Glutamatergic neuron (in vitro differentiated cells): ENCODE data around the gene TICRR. TPM values are rescaled to one million over a fixed set of nuclear protein-coding genes. Genes with fewer than 3 reads are reported as not detected.

Source experiments
- DNase-seq: peaks from one replicate; pipeline ENCODE4 v3.0.0; 2022
- H3K27ac Mint-ChIP-seq: one replicate; pipeline ENCODE4 v1.8.0; 2020; ENCODE audit warnings: mild to moderate bottlenecking, mixed read lengths, inconsistent platforms; ENCODE audit not compliant: unreplicated experiment
- H3K27me3 Mint-ChIP-seq: one replicate; pipeline ENCODE4 v1.8.0; 2020; ENCODE audit warnings: mild to moderate bottlenecking, moderate library complexity, mixed read lengths, inconsistent platforms; ENCODE audit not compliant: unreplicated experiment
- H3K36me3 Mint-ChIP-seq: one replicate; pipeline ENCODE4 v1.8.0; 2020; ENCODE audit warnings: mild to moderate bottlenecking, mixed read lengths, inconsistent platforms; ENCODE audit not compliant: unreplicated experiment
- H3K4me1 Mint-ChIP-seq: one replicate; pipeline ENCODE4 v1.8.0; 2020; ENCODE audit warnings: mild to moderate bottlenecking, low read depth, mixed read lengths, inconsistent platforms; ENCODE audit not compliant: unreplicated experiment
- H3K4me3 Mint-ChIP-seq: one replicate; pipeline ENCODE4 v1.8.0; 2020; ENCODE audit warnings: mild to moderate bottlenecking, mixed read lengths, inconsistent platforms; ENCODE audit not compliant: unreplicated experiment
- H3K9me3 Mint-ChIP-seq: one replicate; pipeline ENCODE4 v1.8.0; 2020; ENCODE audit warnings: mild to moderate bottlenecking, moderate library complexity, mixed read lengths, inconsistent platforms; ENCODE audit not compliant: unreplicated experiment
- CTCF ChIP-seq: fragments of 200-600 bp; sonication (generic); IDR thresholded peaks from one replicate; pipeline ENCODE4 v1.5.0; 2021; ENCODE audit not compliant: partially characterized antibody, unreplicated experiment
- total RNA-seq: library from RNA; stranded (reverse); fragmentation: NEBNext Ultra II Directional; extraction: Animal tissue kit (Norgen Biotek cat#: 25700); gene quantifications from one replicate; pipeline ENCODE4 v1.2.1, GENCODE V29; 2021; ENCODE audit not compliant: unreplicated experiment

Gene TICRR
- total RNA-seq, 1 donor from 2014 or later = 2.7 TPM

DNA sequence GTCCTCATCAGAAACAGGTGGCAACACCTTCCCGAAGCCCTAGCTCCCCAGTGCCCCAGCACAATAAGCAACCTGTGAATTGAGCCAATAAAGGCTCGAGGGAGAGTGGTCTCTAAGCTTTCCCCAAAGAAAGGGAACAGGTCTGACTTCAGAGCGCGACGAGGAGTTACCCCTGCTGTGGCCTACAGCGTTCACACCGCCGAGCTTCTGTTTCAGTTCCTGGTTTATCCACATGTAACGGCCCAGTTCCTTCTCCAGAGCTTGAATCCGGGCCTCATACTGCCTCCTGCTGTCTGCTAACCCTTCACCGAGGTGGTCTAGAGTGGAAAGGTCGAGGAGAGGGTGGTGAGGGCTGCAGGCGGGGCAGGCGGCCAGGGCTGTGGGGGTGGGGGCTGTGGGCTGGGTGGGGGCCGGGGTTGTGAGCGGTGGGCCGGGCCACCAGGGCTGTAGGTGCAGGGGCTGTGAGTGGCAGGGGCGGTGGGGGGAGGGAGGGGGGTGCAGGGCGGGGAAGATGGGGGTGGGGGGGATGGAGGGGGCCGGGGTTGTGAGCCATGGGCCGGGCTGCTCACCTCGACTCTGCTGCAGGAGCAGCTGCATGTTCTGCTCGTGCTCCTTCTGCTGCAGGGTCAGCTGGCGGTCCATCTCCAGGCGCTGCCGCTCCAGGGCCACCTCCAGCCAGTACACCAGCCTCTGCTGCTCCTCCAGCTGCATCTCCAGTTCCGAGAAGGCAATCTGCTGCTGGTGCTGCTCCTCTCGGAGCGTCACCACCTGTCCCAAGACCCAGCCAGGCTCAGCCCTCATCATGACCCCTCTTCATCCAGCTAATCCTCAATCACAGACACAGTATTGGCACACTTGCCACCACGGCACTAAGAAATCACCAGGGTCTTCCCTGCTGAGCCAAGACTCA, 53.8 kb downstream of the TICRR start:
- Mint-ChIP-seq H3K9me3 (no peaks in the 10 kb centered on the region), H3K27ac (no peak overlapping the region), H3K4me3 (no peak overlapping the region), H3K27me3 (peaks cover 6% of the 10 kb centered on the region), H3K4me1 (no peaks in the 10 kb centered on the region), H3K36me3 (peaks cover 13% of the 10 kb centered on the region)
- no peak for TF ChIP-seq CTCF
- no peak for DNase-seq

DNA sequence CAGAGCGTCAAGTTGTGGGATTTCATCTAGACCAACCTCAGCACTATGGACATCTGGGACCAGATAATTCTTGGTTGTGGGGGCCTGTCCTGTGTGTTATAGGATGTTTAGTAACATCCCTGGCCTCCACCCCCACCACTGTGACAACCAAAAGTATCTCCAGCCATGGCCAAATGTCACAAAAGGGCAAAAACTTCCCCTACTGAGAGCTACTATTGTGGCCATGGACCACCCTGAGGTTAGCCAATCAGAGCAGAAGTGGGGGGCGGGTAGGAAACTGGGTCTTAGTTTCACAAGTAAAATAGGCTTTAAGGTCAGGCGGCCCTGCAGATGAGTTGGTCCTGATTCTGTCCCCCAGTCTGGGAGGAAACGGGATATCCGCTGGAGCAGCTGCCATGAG, 54.6 kb downstream of the TICRR start:
- no peak for TF ChIP-seq CTCF
- no peak overlapping the region for H3K4me3 Mint-ChIP-seq
- H3K36me3 Mint-ChIP-seq = peaks cover 13% of the 10 kb centered on the region
- no peak overlapping the region for H3K27ac Mint-ChIP-seq
- no peaks in the 10 kb centered on the region for H3K9me3 Mint-ChIP-seq
- no peaks in the 10 kb centered on the region for H3K4me1 Mint-ChIP-seq
- no peak for DNase-seq
- H3K27me3 Mint-ChIP-seq = peaks cover 6% of the 10 kb centered on the region

DNA sequence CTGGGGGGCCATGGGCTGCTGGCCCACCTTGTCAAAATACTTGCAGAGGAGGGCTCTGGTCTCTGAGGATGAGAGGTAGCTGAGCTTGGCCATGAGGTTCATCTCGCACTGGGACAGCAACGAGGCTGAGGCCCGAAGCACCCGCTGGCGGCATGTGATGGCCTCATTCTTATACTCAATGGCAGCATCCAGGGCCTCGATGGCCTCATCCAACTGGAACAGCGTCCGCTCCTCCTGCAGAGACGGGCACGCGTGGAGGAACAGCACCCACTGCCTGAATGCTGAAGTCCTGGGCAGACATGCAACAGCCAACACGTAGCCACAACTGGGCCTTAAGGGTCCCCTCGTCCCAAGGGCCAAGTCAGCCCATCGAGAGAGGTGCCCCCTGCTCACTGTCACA, 55.0 kb downstream of the TICRR start:
- H3K27ac Mint-ChIP-seq = no peak overlapping the region
- no peak for TF ChIP-seq CTCF
- H3K4me1 Mint-ChIP-seq = no peaks in the 10 kb centered on the region
- peaks cover 6% of the 10 kb centered on the region for H3K27me3 Mint-ChIP-seq
- no peak for DNase-seq
- peaks cover 15% of the 10 kb centered on the region for H3K36me3 Mint-ChIP-seq
- H3K4me3 Mint-ChIP-seq = no peak overlapping the region
- H3K9me3 Mint-ChIP-seq = no peaks in the 10 kb centered on the region

- H3K4me3 Mint-ChIP-seq = no peak overlapping the region
- H3K27ac Mint-ChIP-seq = no peak overlapping the region
- TF ChIP-seq CTCF = no peak
- H3K36me3 Mint-ChIP-seq = peaks cover 18% of the 10 kb centered on the region
- no peaks in the 10 kb centered on the region for H3K9me3 Mint-ChIP-seq
- no peak for DNase-seq
- H3K27me3 Mint-ChIP-seq = peaks cover 4% of the 10 kb centered on the region
- H3K4me1 Mint-ChIP-seq = no peaks in the 10 kb centered on the region
These were observed 56.0 kb downstream of the TICRR start for GRCh38 chr15:89630974-89631901.
